Measurements from ENCODE around the gene HOXB7.

The HOXB7 gene

GRCh38 chr17:48587276-48588073 is 23.3 kb downstream of the HOXB7 start:
- no peak for DNase-seq (ENCODE audit: low read depth)
- no peak for TF ChIP-seq CTCF (IDR thresholded peaks at IDR 0.05; ENCODE audit: low read depth, low read length, missing control alignments)
- H3K4me3 ChIP-seq (ENCODE audit: low read depth, low read length) = no peak overlapping the region

GRCh38 chr17:48586355-48587258 is 24.2 kb downstream of the HOXB7 start:
- DNase-seq (ENCODE audit: low read depth) = no peak
- peak overlapping the region; percentile 55 for H3K4me3 ChIP-seq (ENCODE audit: low read depth, low read length)
- no peak for TF ChIP-seq CTCF (IDR thresholded peaks at IDR 0.05; ENCODE audit: low read depth, low read length, missing control alignments)

GRCh38 chr17:48584223-48584741 is 26.5 kb downstream of the HOXB7 start:
- H3K4me3 ChIP-seq (ENCODE audit: low read depth, low read length) = no peak overlapping the region
- TF ChIP-seq CTCF (IDR thresholded peaks at IDR 0.05; ENCODE audit: low read depth, low read length, missing control alignments) = no peak
- DNase-seq (ENCODE audit: low read depth) = no peak

GRCh38 chr17:48583708-48584222 is 27.1 kb downstream of the HOXB7 start:
- no peak overlapping the region for H3K4me3 ChIP-seq (ENCODE audit: low read depth, low read length)
- no peak for DNase-seq (ENCODE audit: low read depth)
- no peak for TF ChIP-seq CTCF (IDR thresholded peaks at IDR 0.05; ENCODE audit: low read depth, low read length, missing control alignments)

GRCh38 chr17:48582750-48583069 is 28.1 kb downstream of the HOXB7 start:
- TF ChIP-seq CTCF (IDR thresholded peaks at IDR 0.05; ENCODE audit: low read depth, low read length, missing control alignments) = no peak
- DNase-seq (ENCODE audit: low read depth) = no peak
- H3K4me3 ChIP-seq (ENCODE audit: low read depth, low read length) = no peak overlapping the region; the same call in 1 of the 2 replicates

- no peak for TF ChIP-seq CTCF (IDR thresholded peaks at IDR 0.05; ENCODE audit: low read depth, low read length, missing control alignments)
- no peak overlapping the region for H3K4me3 ChIP-seq (ENCODE audit: low read depth, low read length)
- DNase-seq (ENCODE audit: low read depth) = no peak
These were observed 30.9 kb downstream of the HOXB7 start for GRCh38 chr17:48579760-48580554.
